Urothelium cell line (cell line): Measurements from ENCODE around the gene ALG2.

Experiments used
- DNase-seq: peaks from one replicate; pipeline ENCODE4 v3.0.0; 2011; ENCODE audit warnings: low spot score, mixed read lengths
- FAIRE-seq: peaks from 2 replicates; lab custom pipeline; 2011; peaks lifted over from hg19 to GRCh38; lab: Jason Lieb, UNC

The ALG2 gene

DNA sequence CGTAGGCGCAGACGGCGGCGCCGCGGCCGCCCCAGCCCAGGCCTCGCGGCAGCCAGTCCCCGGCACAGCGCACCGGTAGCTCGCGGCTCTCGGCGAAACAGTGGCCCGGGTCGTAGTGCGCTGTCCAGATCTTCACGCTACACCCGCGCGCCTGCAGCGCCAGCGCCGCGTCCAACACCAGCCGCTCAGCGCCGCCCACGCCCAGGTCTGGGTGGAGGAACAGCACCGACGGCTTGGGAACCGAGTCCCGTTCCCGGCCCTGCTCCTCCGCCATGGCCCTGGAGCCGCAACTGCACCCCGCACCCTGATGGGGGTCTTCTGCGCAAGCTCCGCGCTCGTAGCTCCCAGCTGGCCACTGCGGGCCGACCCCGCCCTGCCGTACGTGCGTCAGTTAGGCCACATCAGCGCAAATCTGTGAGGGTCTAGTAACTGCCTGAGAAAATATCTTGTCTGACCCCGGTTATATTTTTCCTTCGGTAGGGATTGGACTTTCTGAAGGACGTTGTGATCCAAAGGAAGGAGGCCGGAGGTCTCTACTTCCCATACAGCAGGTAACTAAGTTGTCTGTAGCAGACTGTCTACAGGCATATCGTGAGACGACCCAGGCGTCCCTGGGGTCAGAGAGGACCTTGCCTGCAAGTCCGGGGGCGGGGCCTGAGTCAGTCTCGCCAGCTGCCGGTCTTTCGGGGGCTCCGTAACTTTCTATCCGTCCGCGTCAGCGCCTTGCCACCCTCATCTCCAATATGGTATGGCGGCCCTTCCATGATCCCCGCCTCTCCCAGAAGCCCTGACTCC, at the start of gene ALG2, which contains the start of gene SEC61B:
Gene ALG2, minus strand, starts transcription at position 322 of the 795 bp plus-strand sequence. Its CDS starts 48 bp downstream, at position 274.
Gene SEC61B, plus strand, starts transcription at position 662 of the 795 bp plus-strand sequence. Its CDS starts 82 bp downstream, at position 744.
- DNase-seq (peak; percentile 96), FAIRE-seq (peak; percentile 88)

DNA sequence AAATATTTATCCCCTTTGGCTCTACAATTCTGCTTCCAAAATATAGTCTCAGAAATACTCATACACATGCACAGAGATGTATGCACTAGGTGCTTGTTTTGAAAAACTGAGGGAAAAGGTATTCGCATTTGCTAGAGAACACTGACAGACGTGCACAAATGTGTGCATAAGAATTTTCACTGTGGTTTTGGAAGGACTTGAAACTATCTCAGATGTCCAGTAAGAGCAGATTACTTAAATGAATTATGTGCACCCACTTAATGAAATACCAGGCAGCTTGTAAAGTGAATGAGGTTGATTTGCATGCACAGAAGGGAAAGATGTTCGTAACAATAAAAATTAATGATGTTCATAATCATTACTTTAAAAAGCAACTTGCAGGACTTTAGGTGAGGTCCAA, 48.7 kb upstream of the ALG2 start:
- FAIRE-seq (no peak), DNase-seq (no peak)

GRCh38 chr9:99269416-99269815, 47.7 kb upstream of the ALG2 start:
- no peak for FAIRE-seq

GRCh38 chr9:99266255-99267023, 44.7 kb upstream of the ALG2 start:
- DNase-seq (peak; percentile 73), FAIRE-seq (no peak)

More at GRCh38 chr9:99269416-99269815, 47.7 kb upstream of the ALG2 start:
- DNase-seq, result no peak

DNA sequence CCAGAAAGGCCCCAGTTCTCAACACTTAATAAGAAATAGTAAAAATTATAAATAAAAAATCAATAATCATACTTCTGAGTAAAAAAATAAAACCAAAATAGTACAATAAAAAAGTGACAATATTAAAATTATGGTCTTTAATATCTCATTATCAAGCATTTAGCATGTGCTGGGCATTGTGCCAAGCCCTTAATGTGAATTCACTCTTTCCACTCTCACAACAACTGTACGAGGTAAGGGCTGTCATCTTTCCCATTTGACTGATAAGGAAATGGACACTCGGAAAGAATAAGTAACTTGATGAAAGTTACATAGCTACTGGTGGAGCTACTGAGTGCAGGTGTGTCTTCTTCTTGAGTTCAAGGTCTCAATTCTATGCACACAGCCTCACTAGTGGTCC, 43.9 kb upstream of the ALG2 start:
- FAIRE-seq (no peak), DNase-seq (no peak)

- DNase-seq, result no peak
- FAIRE-seq, result no peak
Measured at GRCh38 chr9:99264070-99264680, 42.4 kb upstream of the ALG2 start.

DNA sequence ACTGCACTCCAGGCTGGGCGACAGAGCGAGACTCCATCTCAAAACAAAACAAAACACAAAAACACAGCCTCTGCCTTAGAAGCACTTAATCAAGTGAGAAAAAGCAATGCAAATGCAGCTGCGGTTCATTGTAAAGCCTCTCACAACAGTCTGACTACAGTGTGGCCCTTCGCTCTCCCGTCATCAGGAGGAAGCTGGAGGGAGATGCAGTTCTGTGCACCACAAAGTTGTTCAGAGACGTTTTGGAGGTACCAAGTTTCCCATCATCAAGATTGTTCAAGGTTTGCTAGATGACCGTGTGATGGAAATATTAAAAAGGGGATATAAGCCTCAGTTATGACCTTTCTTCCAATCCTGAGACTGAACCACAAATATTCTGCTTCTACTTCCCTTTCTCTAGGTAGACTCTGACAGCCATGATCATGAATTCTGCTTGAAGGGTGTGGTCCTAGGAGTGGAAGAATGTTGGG, 41.2 kb upstream of the ALG2 start:
- no peak for FAIRE-seq
- DNase-seq, result no peak

GRCh38 chr9:99261923-99262322, 40.2 kb upstream of the ALG2 start:
- no peak for DNase-seq
- FAIRE-seq, result no peak

DNA sequence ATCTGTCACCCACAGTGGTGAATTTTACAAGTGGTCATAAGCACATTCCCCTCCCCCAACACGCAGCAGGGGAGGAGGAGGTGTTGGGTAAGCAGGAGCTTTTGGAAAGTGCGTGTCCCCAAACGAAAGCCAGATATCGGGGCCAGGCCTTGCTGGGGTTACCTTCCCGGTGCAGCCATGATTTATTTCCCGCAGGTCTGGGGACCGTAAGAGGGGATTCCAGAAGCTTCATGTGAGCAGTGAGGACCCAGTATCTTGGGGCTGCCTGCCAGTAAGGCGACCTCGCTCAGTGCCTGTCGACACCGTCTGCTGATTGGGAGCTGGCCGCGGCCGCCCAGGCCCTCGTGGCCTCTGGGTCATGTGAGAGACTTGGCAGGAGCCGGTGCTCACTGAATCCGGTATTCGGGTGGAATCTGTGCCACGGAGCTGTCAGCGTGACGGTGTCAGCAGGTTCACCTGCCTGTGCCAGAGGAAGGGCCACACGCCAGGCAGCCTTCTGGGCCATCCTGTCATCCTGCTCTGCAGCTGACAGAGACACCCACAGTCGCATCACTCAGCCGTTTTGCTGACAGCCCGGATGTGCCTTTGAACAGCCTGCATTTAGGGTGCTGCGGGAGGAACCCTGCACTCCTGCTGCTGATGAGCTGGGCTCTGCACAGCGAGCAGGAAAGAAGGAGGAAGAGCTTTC, 37.6 kb upstream of the ALG2 start:
- FAIRE-seq, result no peak
- no peak for DNase-seq

- FAIRE-seq (no peak), DNase-seq (no peak)
Measured at GRCh38 chr9:99257723-99258389, 36.1 kb upstream of the ALG2 start.

DNA sequence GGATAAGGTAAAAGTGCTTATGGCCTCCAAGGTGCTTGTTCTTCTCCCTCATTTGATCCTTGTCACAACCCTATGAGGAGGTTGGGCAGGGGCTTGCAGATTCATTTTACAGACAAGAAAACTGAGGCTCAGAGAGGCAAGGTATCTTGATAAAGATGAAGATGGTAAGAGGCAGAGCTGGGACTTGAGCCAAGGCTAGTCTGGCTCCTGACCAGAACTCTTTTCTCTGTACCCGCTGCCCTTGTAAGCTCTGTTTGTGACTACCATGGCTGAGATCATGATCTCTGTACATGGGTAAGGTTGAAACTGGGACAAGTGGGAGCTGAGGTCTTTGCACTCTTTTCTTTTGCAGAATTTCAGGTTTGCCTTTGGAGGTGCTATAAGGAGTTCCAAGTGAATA, 33.9 kb upstream of the ALG2 start:
- FAIRE-seq, result no peak
- DNase-seq, result no peak

DNA sequence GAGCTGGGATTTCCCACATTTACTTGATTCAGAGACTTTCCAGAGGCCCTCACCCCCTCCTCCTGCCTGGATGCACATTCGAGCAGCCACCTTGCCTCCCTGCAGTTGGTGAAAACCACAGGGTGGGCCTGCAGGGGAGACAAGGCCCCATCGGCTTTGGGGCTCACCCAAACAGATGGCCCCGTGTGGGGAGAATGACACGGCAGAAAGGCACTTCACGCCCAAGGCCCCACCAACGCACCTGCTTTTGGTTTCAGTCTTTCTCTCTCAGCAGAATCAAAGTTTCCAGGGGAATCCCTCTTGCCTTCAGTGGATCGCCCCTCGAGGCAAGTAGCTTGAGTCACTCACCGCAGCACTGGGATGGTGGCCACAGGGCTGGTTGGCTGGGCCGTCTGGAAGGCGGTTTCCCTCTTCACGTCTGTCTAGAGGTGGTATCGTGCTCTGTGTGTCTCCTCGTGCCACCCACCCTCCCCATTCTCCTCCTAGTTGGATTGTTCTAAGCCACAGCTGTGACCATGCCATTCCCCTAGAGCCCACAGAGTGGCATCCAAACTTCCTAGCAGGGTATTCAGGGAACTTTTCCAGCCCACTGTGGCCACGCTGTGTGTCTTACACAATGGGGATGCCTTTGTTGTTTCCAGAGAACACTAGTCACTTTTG, 32.2 kb upstream of the ALG2 start:
- peak; percentile 16 for DNase-seq
- no peak for FAIRE-seq

- no peak for FAIRE-seq
Measured at GRCh38 chr9:99253134-99253533, 31.4 kb upstream of the ALG2 start.

DNA sequence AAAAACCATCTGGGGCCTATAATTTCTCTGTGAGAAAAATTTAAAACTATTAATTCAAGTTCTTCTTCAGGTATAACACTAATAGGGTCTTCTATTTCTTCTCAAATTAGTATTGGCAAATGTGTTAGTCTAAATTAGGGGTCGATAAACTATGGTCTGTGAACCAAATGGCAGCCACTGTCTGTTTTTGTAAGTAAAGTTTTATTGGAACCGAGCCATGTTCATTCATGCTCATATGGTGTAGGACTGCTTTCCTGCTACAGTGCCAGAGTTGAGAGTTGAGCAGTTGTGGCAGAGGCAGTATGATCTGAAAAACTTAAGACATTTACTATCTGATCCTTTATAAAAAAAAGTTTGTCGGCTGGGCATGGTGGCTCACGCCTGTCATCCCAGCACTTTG, 29.4 kb upstream of the ALG2 start:
- FAIRE-seq, result no peak

More at GRCh38 chr9:99253134-99253533, 31.4 kb upstream of the ALG2 start:
- DNase-seq, result no peak

DNA sequence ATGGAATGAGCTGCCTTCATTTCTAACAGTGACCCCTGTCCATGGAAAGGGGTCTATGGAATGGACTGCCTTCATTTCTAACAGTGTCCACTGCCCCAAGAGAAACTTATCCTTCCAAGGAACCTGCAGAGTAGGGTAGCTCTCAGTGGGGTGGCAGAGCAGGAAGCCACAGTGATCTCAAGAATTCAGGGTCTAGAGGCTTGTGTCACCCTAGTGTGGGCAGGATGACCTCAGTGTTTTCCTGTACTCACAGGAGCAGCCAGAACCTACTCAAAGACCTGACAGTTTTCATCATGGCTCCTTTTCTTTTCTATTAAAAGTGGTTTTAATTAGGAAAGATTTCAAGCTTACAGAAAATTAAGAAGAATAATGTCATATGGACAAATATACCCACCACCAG, 27.9 kb upstream of the ALG2 start:
- FAIRE-seq, result no peak

More for the DNA sequence above, 29.4 kb upstream of the ALG2 start:
- no peak for DNase-seq

GRCh38 chr9:99244344-99245260, 22.9 kb upstream of the ALG2 start:
- no peak for DNase-seq
- FAIRE-seq, result no peak

More for the DNA sequence above, 27.9 kb upstream of the ALG2 start:
- no peak for DNase-seq

- FAIRE-seq (no peak), DNase-seq (no peak)
Measured at GRCh38 chr9:99241106-99241505, 19.4 kb upstream of the ALG2 start.

- FAIRE-seq (no peak), DNase-seq (no peak)
Measured at GRCh38 chr9:99239341-99240060, 17.8 kb upstream of the ALG2 start.
